ENCODE measurements around the gene CNTNAP1.

The CNTNAP1 gene

DNA sequence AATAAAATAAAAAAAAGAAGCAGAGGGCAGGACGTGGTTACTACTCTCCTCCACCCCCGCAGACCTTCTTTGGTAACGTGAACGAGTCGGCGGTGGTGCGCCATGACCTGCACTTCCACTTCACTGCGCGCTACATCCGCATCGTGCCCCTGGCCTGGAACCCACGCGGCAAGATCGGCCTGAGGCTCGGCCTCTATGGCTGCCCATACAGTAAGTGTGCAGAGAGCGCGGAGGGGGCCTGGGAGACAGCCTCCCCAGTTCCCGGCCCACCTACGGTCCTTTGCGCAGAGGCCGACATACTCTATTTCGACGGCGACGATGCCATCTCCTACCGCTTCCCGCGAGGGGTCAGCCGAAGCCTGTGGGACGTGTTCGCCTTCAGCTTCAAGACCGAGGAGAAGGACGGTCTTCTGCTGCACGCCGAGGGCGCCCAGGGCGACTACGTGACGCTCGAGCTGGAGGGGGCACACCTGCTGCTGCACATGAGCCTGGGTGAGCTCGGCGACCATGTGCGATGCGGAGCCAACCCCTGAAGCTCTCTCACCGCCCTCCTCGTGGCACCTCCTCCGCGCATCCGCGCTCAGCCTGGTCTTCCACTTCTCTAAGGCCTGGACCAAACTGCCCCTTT, 2.7 kb downstream of the CNTNAP1 start:
- DNase-seq (ENCODE audit: low read depth in 2 of 2, low spot score in 1 of 2), result no peak

DNA sequence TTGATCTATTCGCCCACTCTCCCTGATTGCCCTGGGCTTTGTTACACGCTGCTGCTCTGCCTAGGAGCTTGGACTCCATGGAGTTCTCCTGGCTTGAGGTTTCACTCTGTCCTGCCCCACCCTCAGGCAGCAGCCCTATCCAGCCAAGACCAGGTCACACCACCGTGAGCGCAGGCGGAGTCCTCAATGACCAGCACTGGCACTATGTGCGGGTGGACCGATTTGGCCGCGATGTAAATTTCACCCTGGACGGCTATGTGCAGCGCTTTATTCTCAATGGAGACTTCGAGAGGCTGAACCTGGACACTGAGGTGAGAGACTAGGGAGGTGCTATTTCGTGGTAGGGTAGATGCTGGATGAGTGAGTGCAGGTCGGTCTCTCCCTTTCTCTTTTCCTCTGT, 3.5 kb downstream of the CNTNAP1 start:
- no peak for DNase-seq (ENCODE audit: low read depth in 2 of 2, low spot score in 1 of 2)

GRCh38 chr17:42686520-42687128, 4.3 kb downstream of the CNTNAP1 start:
- DNase-seq (ENCODE audit: low read depth in 2 of 2, low spot score in 1 of 2), result no peak

DNA sequence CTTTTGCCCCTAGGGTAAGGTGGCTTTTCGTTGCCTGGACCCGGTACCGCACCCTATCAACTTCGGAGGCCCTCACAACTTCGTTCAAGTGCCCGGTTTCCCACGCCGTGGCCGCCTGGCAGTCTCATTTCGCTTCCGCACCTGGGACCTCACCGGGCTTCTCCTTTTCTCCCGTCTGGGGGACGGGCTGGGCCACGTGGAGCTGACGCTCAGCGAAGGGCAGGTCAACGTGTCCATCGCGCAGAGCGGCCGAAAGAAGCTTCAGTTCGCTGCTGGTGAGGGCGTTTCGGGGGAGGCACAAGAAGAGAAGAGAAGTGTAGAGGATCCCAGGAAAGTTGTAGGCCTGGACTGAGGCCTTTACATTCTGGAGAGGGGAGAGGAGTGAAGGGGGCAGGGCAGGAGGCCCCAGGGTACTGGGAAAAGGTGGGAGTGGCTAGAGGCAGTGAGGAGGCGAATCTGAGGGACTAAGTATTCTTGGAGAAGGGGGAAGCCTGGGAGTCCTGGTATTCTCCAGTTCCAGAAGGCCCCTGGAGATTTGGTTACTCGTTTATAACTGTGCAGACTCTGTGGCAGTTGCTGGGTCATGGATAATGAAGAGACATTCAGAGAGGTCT, 5.5 kb downstream of the CNTNAP1 start:
- no peak for DNase-seq (ENCODE audit: low read depth in 2 of 2, low spot score in 1 of 2)

DNA sequence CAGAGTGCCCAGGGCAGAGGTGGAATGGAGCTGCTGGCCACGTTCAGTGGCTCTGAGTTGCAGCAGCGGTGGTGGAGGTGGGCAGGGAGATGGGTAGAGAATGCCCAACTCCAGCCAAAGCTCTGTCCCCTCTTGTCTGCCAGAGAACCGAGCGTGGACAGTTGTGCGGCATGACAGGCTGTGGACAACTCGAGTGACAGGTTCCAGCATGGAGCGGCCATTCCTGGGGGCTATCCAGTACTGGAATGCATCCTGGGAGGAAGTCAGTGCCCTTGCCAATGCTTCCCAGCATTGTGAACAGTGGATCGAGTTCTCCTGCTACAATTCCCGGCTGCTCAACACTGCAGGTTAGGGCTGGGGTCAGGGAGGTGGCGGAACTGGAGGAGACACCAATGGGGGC, 8.3 kb downstream of the CNTNAP1 start:
- DNase-seq (ENCODE audit: low read depth in 2 of 2, low spot score in 1 of 2), result no peak

DNA sequence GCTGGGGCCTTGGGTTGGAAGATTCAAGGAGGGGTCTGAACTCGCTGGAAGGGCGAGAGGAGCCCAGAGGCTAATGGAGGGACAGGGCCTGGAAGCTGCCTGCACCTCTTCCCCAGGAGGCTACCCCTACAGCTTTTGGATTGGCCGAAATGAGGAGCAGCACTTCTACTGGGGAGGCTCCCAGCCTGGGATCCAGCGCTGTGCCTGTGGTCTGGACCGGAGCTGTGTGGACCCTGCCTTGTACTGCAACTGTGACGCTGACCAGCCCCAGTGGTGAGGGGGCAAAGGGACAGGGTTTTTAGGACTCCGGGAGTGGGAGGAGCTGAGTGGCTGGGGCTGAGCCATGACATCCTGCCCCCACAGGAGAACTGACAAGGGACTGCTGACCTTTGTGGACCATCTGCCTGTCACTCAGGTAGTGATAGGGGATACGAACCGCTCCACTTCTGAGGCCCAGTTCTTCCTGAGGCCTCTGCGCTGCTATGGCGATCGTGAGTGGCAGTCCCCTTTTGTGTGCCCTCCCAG, 8.8 kb downstream of the CNTNAP1 start:
- DNase-seq (ENCODE audit: low read depth in 2 of 2, low spot score in 1 of 2), result no peak

DNA sequence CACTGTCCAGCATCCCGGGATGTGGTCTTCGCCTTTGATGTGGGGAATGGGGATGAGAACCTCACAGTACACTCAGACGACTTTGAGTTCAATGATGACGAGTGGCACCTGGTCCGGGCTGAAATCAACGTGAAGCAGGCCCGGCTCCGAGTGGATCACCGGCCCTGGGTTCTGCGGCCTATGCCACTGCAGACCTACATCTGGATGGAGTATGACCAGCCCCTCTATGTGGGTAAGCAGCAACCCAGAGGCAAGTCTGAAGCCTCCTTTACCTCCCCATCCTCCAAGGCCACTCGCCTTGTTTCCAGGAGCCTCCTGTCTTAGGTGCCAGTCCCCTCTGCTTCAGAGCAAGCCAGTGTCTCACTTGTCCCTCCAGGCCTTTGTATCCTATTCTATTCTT, 10.2 kb downstream of the CNTNAP1 start:
- no peak for DNase-seq (ENCODE audit: low read depth in 2 of 2, low spot score in 1 of 2)

DNA sequence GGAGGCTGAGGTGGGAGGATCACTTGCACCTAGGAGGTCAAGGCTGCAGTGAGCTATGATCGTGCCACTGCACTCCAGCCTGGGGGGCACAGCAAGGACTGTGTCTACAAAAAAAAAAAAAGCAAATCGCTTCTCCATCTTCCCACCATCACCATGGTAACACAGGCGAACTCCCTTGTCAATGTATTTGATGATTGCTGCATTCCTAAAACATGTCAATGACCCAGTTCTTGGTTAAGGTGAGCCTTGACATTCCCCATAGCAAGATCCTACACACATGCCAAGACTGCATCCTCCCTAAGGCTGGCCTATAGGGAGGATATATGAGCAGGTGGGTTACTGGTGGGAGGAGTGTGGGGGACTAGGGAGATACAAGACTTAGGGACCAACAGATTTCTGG, 12.2 kb downstream of the CNTNAP1 start:
- DNase-seq (ENCODE audit: low read depth in 2 of 2, low spot score in 1 of 2), result no peak

DNA sequence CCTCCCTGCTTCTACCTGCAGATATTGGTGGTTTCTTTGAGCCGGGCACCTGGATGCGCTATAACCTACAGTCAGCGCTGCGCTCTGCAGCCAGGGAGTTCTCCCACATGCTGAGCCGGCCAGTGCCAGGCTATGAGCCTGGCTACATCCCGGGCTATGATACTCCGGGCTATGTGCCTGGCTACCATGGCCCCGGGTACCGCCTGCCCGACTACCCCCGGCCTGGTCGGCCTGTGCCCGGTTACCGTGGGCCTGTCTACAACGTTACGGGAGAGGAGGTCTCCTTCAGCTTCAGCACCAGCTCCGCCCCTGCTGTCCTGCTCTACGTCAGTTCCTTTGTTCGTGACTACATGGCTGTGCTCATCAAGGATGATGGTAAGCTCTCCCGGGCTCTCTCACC, 13.2 kb downstream of the CNTNAP1 start:
- DNase-seq (ENCODE audit: low read depth in 2 of 2, low spot score in 1 of 2), result no peak

GRCh38 chr17:42697108-42697811, 14.9 kb downstream of the CNTNAP1 start:
- no peak for DNase-seq (ENCODE audit: low read depth in 2 of 2, low spot score in 1 of 2)

GRCh38 chr17:42698736-42699414, 16.5 kb downstream of the CNTNAP1 start:
- DNase-seq (ENCODE audit: low read depth in 2 of 2, low spot score in 1 of 2), result no peak

DNA sequence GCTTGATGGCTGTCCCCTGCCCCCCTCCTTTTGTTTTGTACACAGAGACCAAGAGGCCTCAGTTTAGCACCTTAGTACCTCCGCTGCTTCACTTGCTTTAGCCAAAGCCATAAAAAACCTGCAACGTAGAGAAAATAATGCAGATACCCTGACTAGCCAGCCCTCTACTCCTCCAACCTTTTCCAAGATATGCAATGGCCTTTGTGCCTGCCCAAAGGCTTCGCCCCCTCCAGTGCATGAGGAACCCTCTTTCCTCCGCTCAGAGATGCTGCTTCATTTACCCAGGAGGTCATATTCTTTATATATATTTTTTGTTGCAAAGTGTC, 17.0 kb downstream of the CNTNAP1 start:
- DNase-seq (ENCODE audit: low read depth in 2 of 2, low spot score in 1 of 2), result no peak

- no peak for DNase-seq (ENCODE audit: low read depth in 2 of 2, low spot score in 1 of 2)
Observed at GRCh38 chr17:42700586-42701289, 18.4 kb downstream of the CNTNAP1 start.

DNA sequence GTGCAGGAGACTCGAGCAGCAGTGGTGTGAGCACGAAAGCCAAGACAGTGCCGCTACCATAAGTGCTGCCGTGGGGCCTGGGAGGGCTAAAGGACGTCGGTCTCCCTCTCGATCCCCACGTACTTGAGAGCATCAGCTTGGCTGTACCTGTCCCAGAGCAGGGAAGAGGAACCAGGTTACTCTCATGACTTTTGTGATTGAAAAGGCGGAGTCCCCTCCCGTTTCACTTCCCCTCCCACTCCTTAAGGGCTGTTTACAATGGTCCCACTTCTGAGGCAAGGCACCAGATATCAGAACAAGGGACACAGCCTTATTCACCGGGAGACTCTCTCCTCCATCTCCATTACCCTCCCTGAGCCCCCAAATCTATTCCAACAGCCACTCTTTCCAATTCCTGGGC, 20.1 kb downstream of the CNTNAP1 start:
- no peak for DNase-seq (ENCODE audit: low read depth in 2 of 2, low spot score in 1 of 2)

DNA sequence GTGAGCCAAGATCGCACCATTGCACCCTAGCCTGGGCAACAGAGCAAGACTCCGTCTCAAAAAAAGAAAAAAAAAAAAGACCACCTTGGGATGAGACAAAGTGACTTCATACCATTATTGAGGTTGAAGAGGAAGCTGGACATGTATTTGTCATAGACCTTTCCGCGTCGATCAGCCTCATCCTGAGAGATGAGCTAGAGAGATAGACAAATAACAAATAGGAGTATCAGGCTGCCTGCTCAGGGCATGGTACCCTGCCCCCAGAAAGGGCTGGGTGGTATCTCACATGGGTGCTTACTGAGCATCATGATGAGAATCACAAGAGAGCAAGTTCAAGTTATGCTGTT, 22.1 kb downstream of the CNTNAP1 start:
- no peak for DNase-seq (ENCODE audit: low read depth in 2 of 2, low spot score in 1 of 2)

- no peak for DNase-seq (ENCODE audit: low read depth in 2 of 2, low spot score in 1 of 2)
Observed at GRCh38 chr17:42704837-42705494, 22.6 kb downstream of the CNTNAP1 start.

- peak in 1 of 2 donors; percentile 17 for DNase-seq (ENCODE audit: low read depth in 2 of 2, low spot score in 1 of 2)
Observed at GRCh38 chr17:42706732-42707131, 24.4 kb downstream of the CNTNAP1 start.

DNA sequence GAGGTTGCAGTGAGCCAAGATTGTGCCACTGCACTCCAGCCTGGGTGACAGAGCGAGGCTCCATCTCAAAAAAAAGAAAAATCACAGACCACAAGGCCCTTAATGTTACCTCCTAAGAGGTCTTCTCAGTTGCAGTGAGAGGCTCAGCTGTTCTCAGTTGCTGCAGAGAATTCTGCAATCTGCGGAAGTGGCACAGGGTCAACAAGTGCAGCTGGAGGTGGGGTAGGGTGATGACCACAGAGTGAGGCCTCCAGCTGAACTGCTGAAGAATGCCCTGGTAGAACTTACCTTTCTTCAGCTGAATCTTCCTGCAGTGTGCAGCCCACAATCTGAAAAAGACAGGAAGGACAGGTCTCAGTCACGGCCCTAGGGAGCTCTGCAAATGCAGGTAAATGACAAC, 26.3 kb downstream of the CNTNAP1 start:
- no peak for DNase-seq (ENCODE audit: low read depth in 2 of 2, low spot score in 1 of 2)

GRCh38 chr17:42709561-42709960, 27.2 kb downstream of the CNTNAP1 start:
- DNase-seq (ENCODE audit: low read depth in 2 of 2, low spot score in 1 of 2), result no peak

GRCh38 chr17:42720996-42721583, 38.8 kb downstream of the CNTNAP1 start:
- no peak for DNase-seq (ENCODE audit: low read depth in 2 of 2, low spot score in 1 of 2)

All from stimulated activated CD8-positive, alpha-beta memory T cell treated with anti-CD3 and anti-CD28 coated beads, Interleukin-4, amount 100 ng/mL, for 1 hour (primary cell).